Sigmoid colon (tissue), 7 donors: Measurements from ENCODE around the gene NME4. TPM values are rescaled to one million over a fixed set of nuclear protein-coding genes. Genes with fewer than 3 reads are reported as not detected.

Source experiments
- DNase-seq: peaks from one replicate; pipeline ENCODE4 v3.0.0-alpha.2; 2019
- H3K27ac ChIP-seq, 4 donors: fragments of 200-600 bp; sonication (generic); one replicate each; pipeline ENCODE4 v1.5.1; 2016 to 2019; ENCODE audit warnings: mild to moderate bottlenecking in 1 of 4
- H3K27me3 ChIP-seq, 3 donors: fragments of 200-600 bp; sonication (generic); one replicate each; pipeline ENCODE4 v1.5.1; 2019; ENCODE audit warnings: mild to moderate bottlenecking in 1 of 3
- H3K36me3 ChIP-seq, 4 donors: fragments of 200-600 bp; sonication (generic); one replicate each; pipeline ENCODE4 v1.5.1; 2016 to 2019
- H3K4me1 ChIP-seq, 4 donors: fragments of 200-600 bp; sonication (generic); one replicate each; pipeline ENCODE4 v1.5.1; 2017 to 2019
- H3K4me3 ChIP-seq, 4 donors: fragments of 200-600 bp; sonication (generic); one replicate each; pipeline ENCODE4 v1.5.1; 2017 to 2019; ENCODE audit warnings: mild to moderate bottlenecking in 2 of 4, moderate library complexity in 1 of 4
- H3K9me3 ChIP-seq, 4 donors: fragments of 200-600 bp in 3 of 4; sonication (generic) in 3 of 4; one replicate each; pipeline versions ENCODE4 v1.5.1 to v1.6.1; 2013 to 2019
- CTCF ChIP-seq, 4 experiments: fragments of 450-650 bp in 3 of 4; fragments of 200-600 bp in 1 of 4; IDR thresholded peaks; one replicate each; pipeline ENCODE4 v1.5.1; 2016 to 2019; ENCODE audit warnings: antibody characterized with exemption in 4 of 4, mild to moderate bottlenecking in 3 of 4, moderate library complexity in 2 of 4
- EP300 ChIP-seq, 4 donors: sonication (generic); formaldehyde crosslinking; IDR thresholded peaks; one replicate each; pipeline ENCODE4 v1.6.1; 2017; ENCODE audit warnings: antibody characterized with exemption in 4 of 4
- POLR2A ChIP-seq, 2 donors: fragments of 450-650 bp; IDR thresholded peaks; one replicate each; pipeline ENCODE4 v1.6.1; 2016; ENCODE audit warnings: antibody characterized with exemption in 2 of 2, mild to moderate bottlenecking in 2 of 2, moderate library complexity in 2 of 2
- POLR2AphosphoS5 ChIP-seq, 4 donors: sonication (generic); formaldehyde crosslinking; IDR thresholded peaks; one replicate each; pipeline ENCODE4 v1.6.1; 2017; ENCODE audit warnings: antibody characterized with exemption in 4 of 4
- WGBS, 2 donors: extraction: QIAGEN DNeasy Blood & Tissue Kit; methylation state at CpG; one replicate each; pipeline ENCODE4 v1.1.7; 2013; 5-methylcytosine and 5-hydroxymethylcytosine counted together
- intact Hi-C: fragments of 100-400 bp; cut with DNase I; formaldehyde crosslinking; loops from one replicate; pipeline ENCODE4 v1.15.1; 2023
- polyA plus RNA-seq, 3 donors: library from polyadenylated mRNA; stranded (reverse); fragments of 200-250 nt; gene quantifications; one replicate each; pipeline ENCODE4 v1.2.3, GENCODE V29; 2013
- total RNA-seq, 4 donors: library from RNA; depleted of rRNA; stranded (reverse); fragments of >200 nt; gene quantifications; one replicate each; pipeline ENCODE4 v1.1.0, GENCODE V29; 2016
- donor health status: healthy with polysubstance abuse.
- donor health status: Bipolar disorder and iron deficiency.
- donor health status: healthy.

Gene NME4
- total and polyA plus RNA-seq, 7 donors: 39.6 to 281 (median 138) TPM

GRCh38 chr16:381012-381788 is 15.8 kb upstream of the NME4 start:
- peak overlapping the region; percentile 64 to 82 (median 76) for H3K27ac ChIP-seq
- H3K4me1 ChIP-seq: peaks cover 3 to 50% (median 32%) of the 10 kb centered on the region in 4 donors
- peaks cover 0 to 15% (median 12%) of the 10 kb centered on the region in 4 donors for H3K36me3 ChIP-seq
- H3K27me3 ChIP-seq: no peaks in the 10 kb centered on the region
- no peak for TF ChIP-seq EP300 (IDR thresholded peaks at IDR 0.05)
- TF ChIP-seq POLR2AphosphoS5 (IDR thresholded peaks at IDR 0.05): no peak
- TF ChIP-seq CTCF (IDR thresholded peaks at IDR 0.05): no peak
- TF ChIP-seq POLR2A (IDR thresholded peaks at IDR 0.05): no peak
- H3K9me3 ChIP-seq: no peaks in the 10 kb centered on the region
- DNase-seq: no peak
- H3K4me3 ChIP-seq: peak overlapping the region; percentile 63 to 99 (median 80)
- intact Hi-C loops: loop anchor here (5.0 to 10.0 kb wide), 3 partner anchors 46 to 284 kb away; partner anchors contain the start of genes CAPN15, RAB11FIP3 and RHOT2
- 1% methylated on average over 73 of the region's 73 CpGs for WGBS, 2 donors

GRCh38 chr16:381789-382717 is 14.9 kb upstream of the NME4 start, which contains the start of gene PGAP6:
Gene PGAP6, minus strand, starts transcription at chr16:381978. Its CDS starts 157 bp downstream, at chr16:381821.
- no peaks in the 10 kb centered on the region for H3K9me3 ChIP-seq
- peaks cover 0 to 7% (median 4%) of the 10 kb centered on the region in 4 donors for H3K36me3 ChIP-seq
- intact Hi-C loops: loop anchor here (2.0 to 10.0 kb wide), 4 partner anchors 19 to 283 kb away; partner anchors contain the start of genes CAPN15, DECR2, RAB11FIP3 and RHOT2
- H3K4me3 ChIP-seq: peak within 1 kb of the TSS; percentile 76 to 99 (median 81)
- peak within 1 kb of the TSS; percentile 82 to 89 (median 86) for H3K27ac ChIP-seq
- TF ChIP-seq POLR2A (IDR thresholded peaks at IDR 0.05): no peak
- TF ChIP-seq POLR2AphosphoS5 (IDR thresholded peaks at IDR 0.05): peak; percentile 32 to 83 (median 67)
- 1% methylated on average over 123 of the region's 123 CpGs for WGBS, 2 donors
- no peaks in the 10 kb centered on the region for H3K27me3 ChIP-seq
- DNase-seq: peak; percentile 83
- peaks cover 3 to 59% (median 41%) of the 10 kb centered on the region in 4 donors for H3K4me1 ChIP-seq

GRCh38 chr16:383326-384051 is 13.5 kb upstream of the NME4 start:
- Histone ChIP-seq H3K9me3 (no peaks in the 10 kb centered on the region), H3K27me3 (no peaks in the 10 kb centered on the region), H3K27ac (peak overlapping the region; percentile 1 to 89 (median 70)), H3K36me3 (no peaks in the 10 kb centered on the region), H3K4me3 (peak overlapping the region in 2 of 4 donors; percentile 76 to 99), H3K4me1 (peaks cover 3 to 73% (median 50%) of the 10 kb centered on the region in 4 donors)
- WGBS, 2 donors: 11 to 21% methylated on average over 33 of the region's 33 CpGs
- TF ChIP-seq POLR2A (IDR thresholded peaks at IDR 0.05) (no peak), EP300 (IDR thresholded peaks at IDR 0.05) (no peak), CTCF (IDR thresholded peaks at IDR 0.05) (no peak), POLR2AphosphoS5 (IDR thresholded peaks at IDR 0.05) (no peak)
- no peak for DNase-seq
- intact Hi-C loops: loop anchor here (2.0 to 10.0 kb wide), 4 partner anchors 17 to 281 kb away; partner anchors contain the start of genes CAPN15, DECR2, RAB11FIP3 and RHOT2

GRCh38 chr16:386641-387156 is 10.3 kb upstream of the NME4 start:
- WGBS, 2 donors: 80 to 85% methylated on average over 19 of the region's 19 CpGs
- H3K27me3 ChIP-seq: no peaks in the 10 kb centered on the region
- TF ChIP-seq POLR2AphosphoS5 (IDR thresholded peaks at IDR 0.05): no peak
- no peak for TF ChIP-seq CTCF (IDR thresholded peaks at IDR 0.05)
- no peak for TF ChIP-seq EP300 (IDR thresholded peaks at IDR 0.05)
- H3K4me3 ChIP-seq: no peak overlapping the region
- peaks cover 0 to 62% (median 38%) of the 10 kb centered on the region in 4 donors for H3K4me1 ChIP-seq
- H3K36me3 ChIP-seq: no peaks in the 10 kb centered on the region
- H3K27ac ChIP-seq: peak overlapping the region; percentile 38 to 87 (median 82)
- H3K9me3 ChIP-seq: no peaks in the 10 kb centered on the region
- DNase-seq: no peak
- intact Hi-C loops: loop anchor here (10.0 kb wide), 1 partner anchor 278 kb away; the partner anchor contains the start of gene RHOT2
